Large intestine (tissue), 3 donors: ENCODE measurements around the gene AKR7A2. TPM values are rescaled to one million over a fixed set of nuclear protein-coding genes. Genes with fewer than 3 reads are reported as not detected.

Experiments used
- DNase-seq, 2 donors: peaks; one replicate each; pipeline versions ENCODE4 v3.0.0 to v3.0.0-alpha.2; 2013
- H3K27ac ChIP-seq: one replicate; pipeline ENCODE4 v1.5.1; 2013; ENCODE audit warnings: low read length
- H3K27me3 ChIP-seq: 2 replicates; pipeline ENCODE4 v1.6.1; 2013; ENCODE audit warnings: low read length; ENCODE audit not compliant: control insufficient read depth, insufficient read depth
- H3K36me3 ChIP-seq: 2 replicates; pipeline ENCODE4 v1.6.1; 2013; ENCODE audit warnings: low read length; ENCODE audit not compliant: control insufficient read depth, insufficient read depth
- H3K4me1 ChIP-seq: one replicate; pipeline ENCODE4 v1.6.1; 2013; ENCODE audit warnings: low read length; ENCODE audit not compliant: control insufficient read depth, insufficient read depth
- H3K4me3 ChIP-seq: one replicate; pipeline ENCODE4 v1.5.1; 2013; ENCODE audit warnings: low read length
- H3K9me3 ChIP-seq: one replicate; pipeline ENCODE4 v1.6.1; 2013; ENCODE audit warnings: mild to moderate bottlenecking, low read depth, low read length, moderate library complexity; ENCODE audit not compliant: control insufficient read depth
- WGBS: methylation state at CpG from one replicate; pipeline ENCODE4 v1.1.5; 2013; ENCODE audit warnings: low lambda C conversion rate; ENCODE audit not compliant: insufficient coverage; 5-methylcytosine and 5-hydroxymethylcytosine counted together
- polyA plus RNA-seq: library from polyadenylated mRNA; unstranded; fragments of 120-200 nt; gene quantifications from one replicate; pipeline ENCODE4 v1.2.1, GENCODE V29; 2013

Gene AKR7A2
- polyA plus RNA-seq, 1 donor, result 94.4 TPM

GRCh38 chr1:19337289-19337688 lies 25.3 kb upstream of the AKR7A2 start:
- Histone ChIP-seq H3K27me3 (no peaks in the 10 kb centered on the region), H3K4me1 (peaks cover 3% of the 10 kb centered on the region), H3K36me3 (peaks cover 31% of the 10 kb centered on the region), H3K27ac (no peak overlapping the region), H3K4me3 (no peak overlapping the region), H3K9me3 (no peaks in the 10 kb centered on the region)
- no CpG with 5 or more reads among the region's 4 CpGs for WGBS
- DNase-seq, result no peak

DNA sequence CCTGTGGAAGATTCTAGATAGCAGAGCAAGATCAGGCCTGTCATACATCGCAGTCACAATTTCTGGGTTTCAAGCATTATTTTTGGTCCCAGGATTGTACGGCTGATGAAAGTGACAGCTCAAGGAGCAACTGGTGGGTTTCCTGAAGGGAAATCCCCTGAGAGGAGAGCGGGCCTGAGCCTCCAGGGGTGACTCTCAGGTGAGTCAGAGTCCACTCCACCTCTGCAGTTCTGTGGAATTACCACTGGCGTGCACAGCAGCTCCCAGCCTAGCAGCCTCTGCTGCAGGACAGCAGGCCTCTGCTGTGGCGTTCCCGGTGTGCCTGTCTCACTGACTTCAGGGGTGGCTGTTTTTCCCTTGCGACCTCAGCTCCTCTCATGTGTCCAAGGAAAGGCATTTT lies 24.6 kb upstream of the AKR7A2 start:
- no peak overlapping the region for H3K4me3 ChIP-seq
- H3K4me1 ChIP-seq, result peaks cover 3% of the 10 kb centered on the region
- no CpG with 5 or more reads among the region's 7 CpGs for WGBS
- H3K9me3 ChIP-seq, result no peaks in the 10 kb centered on the region
- H3K27ac ChIP-seq, result no peak overlapping the region
- DNase-seq, result no peak
- peaks cover 29% of the 10 kb centered on the region for H3K36me3 ChIP-seq
- H3K27me3 ChIP-seq, result no peaks in the 10 kb centered on the region

GRCh38 chr1:19333587-19334354 lies 21.8 kb upstream of the AKR7A2 start:
- H3K36me3 ChIP-seq, result peaks cover 26% of the 10 kb centered on the region
- H3K9me3 ChIP-seq, result no peaks in the 10 kb centered on the region
- no peaks in the 10 kb centered on the region for H3K27me3 ChIP-seq
- H3K27ac ChIP-seq, result no peak overlapping the region
- no peak for DNase-seq
- H3K4me3 ChIP-seq, result no peak overlapping the region
- no CpG with 5 or more reads among the region's 9 CpGs for WGBS
- no peaks in the 10 kb centered on the region for H3K4me1 ChIP-seq

DNA sequence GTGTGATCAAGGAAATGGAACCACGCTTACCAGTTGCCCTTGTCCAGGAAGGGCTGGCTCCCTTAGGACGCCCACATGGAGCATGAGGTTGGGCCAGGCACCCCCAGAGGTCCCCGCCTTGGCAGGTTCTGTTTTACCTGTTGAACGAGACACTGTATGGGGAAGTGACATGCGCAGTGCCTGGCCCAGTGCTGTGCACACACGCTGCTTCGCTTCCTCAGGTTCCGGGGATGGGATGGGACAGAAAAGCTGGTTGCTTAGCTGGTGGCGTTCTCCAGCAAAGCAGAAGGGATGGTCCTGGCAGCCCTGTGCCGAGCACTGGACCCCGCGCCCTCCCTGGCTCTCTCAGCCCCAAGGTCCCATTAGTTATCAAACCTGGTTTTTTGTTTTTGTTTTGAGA lies 20.9 kb upstream of the AKR7A2 start:
- Histone ChIP-seq H3K36me3 (peaks cover 35% of the 10 kb centered on the region), H3K27me3 (no peaks in the 10 kb centered on the region)
- no CpG with 5 or more reads among the region's 12 CpGs for WGBS

GRCh38 chr1:19331262-19331878 lies 19.4 kb upstream of the AKR7A2 start:
- no CpG with 5 or more reads among the region's 13 CpGs for WGBS
- H3K36me3 ChIP-seq, result peaks cover 48% of the 10 kb centered on the region
- no peak for DNase-seq
- H3K9me3 ChIP-seq, result no peaks in the 10 kb centered on the region
- no peaks in the 10 kb centered on the region for H3K4me1 ChIP-seq
- no peak overlapping the region for H3K4me3 ChIP-seq
- no peaks in the 10 kb centered on the region for H3K27me3 ChIP-seq
- no peak overlapping the region for H3K27ac ChIP-seq

More for the DNA sequence above, 20.9 kb upstream of the AKR7A2 start:
- H3K9me3 ChIP-seq, result no peaks in the 10 kb centered on the region
- H3K4me1 ChIP-seq, result no peaks in the 10 kb centered on the region
- no peak overlapping the region for H3K4me3 ChIP-seq
- H3K27ac ChIP-seq, result no peak overlapping the region
- no peak for DNase-seq

GRCh38 chr1:19330449-19331135 lies 18.6 kb upstream of the AKR7A2 start:
- DNase-seq, result no peak
- Histone ChIP-seq H3K9me3 (no peaks in the 10 kb centered on the region), H3K4me1 (no peaks in the 10 kb centered on the region), H3K27me3 (no peaks in the 10 kb centered on the region), H3K4me3 (no peak overlapping the region), H3K27ac (no peak overlapping the region), H3K36me3 (peaks cover 56% of the 10 kb centered on the region)
- no CpG with 5 or more reads among the region's 14 CpGs for WGBS

DNA sequence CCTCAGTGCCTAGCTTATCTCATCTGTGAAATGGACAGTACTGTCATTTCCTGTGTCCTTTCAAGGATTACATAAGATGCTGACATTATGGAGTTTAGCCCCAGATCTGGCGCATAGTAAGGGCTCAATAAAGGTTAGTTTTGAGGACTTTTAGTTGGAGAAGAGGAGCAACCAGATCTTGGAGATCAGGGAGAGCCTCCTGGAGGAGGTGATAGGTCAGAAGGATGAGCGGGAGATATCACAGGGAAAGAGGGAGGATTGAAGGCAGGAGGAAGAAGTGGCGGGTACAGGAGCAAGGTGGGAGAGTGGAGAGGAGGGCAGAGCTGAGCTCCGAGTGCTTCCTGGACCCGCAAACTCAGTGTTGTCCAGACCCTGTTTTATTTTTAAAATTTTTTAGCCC lies 17.7 kb upstream of the AKR7A2 start:
- Histone ChIP-seq H3K4me1 (no peaks in the 10 kb centered on the region), H3K36me3 (peaks cover 65% of the 10 kb centered on the region)

DNA sequence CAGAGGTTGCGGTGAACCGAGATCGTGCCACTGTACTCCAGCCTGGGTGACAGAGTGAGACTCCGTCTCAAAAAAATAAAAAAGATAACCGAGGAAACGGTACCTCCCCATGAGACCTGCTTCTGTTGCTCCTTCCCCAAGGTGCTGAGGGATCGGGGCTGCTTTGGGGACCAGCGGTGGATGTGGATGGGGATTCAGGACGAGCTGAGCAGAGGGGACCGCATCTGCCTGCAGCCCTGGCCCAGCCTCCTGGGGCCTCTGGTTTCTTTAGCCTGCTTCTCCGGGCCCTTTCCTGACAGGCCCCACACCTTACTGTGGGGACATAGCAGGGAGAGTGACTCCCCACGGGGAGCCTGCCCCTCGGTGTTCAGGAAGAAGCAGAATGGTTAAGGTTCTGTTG lies 17.2 kb upstream of the AKR7A2 start:
- Histone ChIP-seq H3K9me3 (no peaks in the 10 kb centered on the region), H3K4me1 (no peaks in the 10 kb centered on the region), H3K27me3 (no peaks in the 10 kb centered on the region), H3K4me3 (no peak overlapping the region), H3K27ac (no peak overlapping the region), H3K36me3 (peaks cover 70% of the 10 kb centered on the region)
- WGBS, result no CpG with 5 or more reads among the region's 13 CpGs
- DNase-seq, result no peak

More for the DNA sequence above, 17.7 kb upstream of the AKR7A2 start:
- H3K4me3 ChIP-seq, result no peak overlapping the region
- WGBS, result 100% methylated on average over 2 of the region's 5 CpGs
- DNase-seq, result no peak
- H3K27ac ChIP-seq, result no peak overlapping the region
- no peaks in the 10 kb centered on the region for H3K27me3 ChIP-seq
- no peaks in the 10 kb centered on the region for H3K9me3 ChIP-seq

DNA sequence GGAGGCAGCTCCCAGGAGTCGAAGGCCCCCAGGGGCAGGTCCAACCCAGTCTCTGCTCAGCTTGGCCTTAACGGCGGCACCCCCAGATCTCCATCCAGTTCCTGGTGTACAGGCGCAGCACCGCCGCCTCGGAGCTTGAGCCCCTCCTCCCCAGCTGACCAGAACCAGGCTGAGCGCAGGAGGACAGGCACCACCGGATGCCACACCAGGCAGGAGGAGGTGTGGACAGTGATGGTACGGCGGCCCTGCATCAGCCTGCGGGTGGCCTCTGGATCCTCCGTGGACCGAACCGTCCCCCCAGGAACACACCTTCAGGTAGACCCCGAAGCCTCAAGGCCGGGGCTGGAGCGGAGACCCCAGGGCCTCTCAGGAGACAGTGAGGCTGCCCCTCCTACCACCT lies 16.5 kb upstream of the AKR7A2 start:
- H3K27me3 ChIP-seq, result no peaks in the 10 kb centered on the region
- no peaks in the 10 kb centered on the region for H3K4me1 ChIP-seq
- H3K9me3 ChIP-seq, result no peaks in the 10 kb centered on the region
- WGBS, result no CpG with 5 or more reads among the region's 18 CpGs
- no peak overlapping the region for H3K27ac ChIP-seq
- no peak for DNase-seq
- H3K4me3 ChIP-seq, result no peak overlapping the region
- H3K36me3 ChIP-seq, result peaks cover 75% of the 10 kb centered on the region

DNA sequence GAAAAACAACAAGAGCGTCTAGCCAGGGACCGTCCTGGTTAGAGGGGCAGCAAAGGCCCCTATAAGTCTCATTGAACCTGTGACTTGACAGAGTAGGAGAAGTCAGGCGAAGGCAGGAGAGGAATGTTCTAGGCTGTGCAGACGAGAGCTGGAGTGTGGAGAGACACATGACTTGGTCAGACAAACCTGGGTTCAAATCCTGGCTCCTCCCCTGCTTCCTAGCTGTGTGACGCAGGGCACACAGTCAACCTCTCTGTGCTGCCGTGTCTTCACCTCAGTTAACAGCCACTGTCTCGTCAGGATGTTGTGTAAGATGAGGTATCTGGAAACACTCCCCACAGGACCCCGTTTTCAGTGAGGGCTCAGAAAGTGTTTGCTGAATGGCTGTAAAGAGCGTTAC lies 15.8 kb upstream of the AKR7A2 start:
- Histone ChIP-seq H3K4me1 (no peaks in the 10 kb centered on the region), H3K4me3 (no peak overlapping the region), H3K27ac (no peak overlapping the region), H3K27me3 (no peaks in the 10 kb centered on the region), H3K36me3 (peaks cover 74% of the 10 kb centered on the region), H3K9me3 (no peaks in the 10 kb centered on the region)
- 100% methylated on average over 2 of the region's 9 CpGs for WGBS
- no peak for DNase-seq
